K562 treated with DMSO at 1 percent for 4 hours (cell line): ENCODE results near the gene CILP2. TPM values are rescaled to one million over a fixed set of nuclear protein-coding genes. Genes with fewer than 3 reads are reported as not detected.

Experiments used
- total RNA-seq: library from RNA; unstranded; fragments of 300-600 nt; gene quantifications from 2 replicates; pipeline ENCODE4 v1.2.3, GENCODE V29; 2022; ENCODE audit not compliant: insufficient read depth

CILP2 gene
- 1.2 and 2.0 TPM in 2 replicates for total RNA-seq

GRCh38 chr19:19538061-19538784, at the start of gene CILP2:
Gene CILP2 (plus strand): TSS chr19:19538265. CDS start chr19:19538350, 85 bp downstream.

GRCh38 chr19:19514881-19515641, 23.0 kb upstream of the CILP2 start, which contains the start of gene TSSK6:
Gene TSSK6 (minus strand): TSS chr19:19515548. CDS start chr19:19515427, 121 bp downstream.

GRCh38 chr19:19515642-19516519, 22.2 kb upstream of the CILP2 start, which contains the start of gene NDUFA13:
Gene NDUFA13 (plus strand): TSS chr19:19516225. CDS start chr19:19516239, 14 bp downstream.

GRCh38 chr19:19528721-19529490, 9.2 kb upstream of the CILP2 start, which contains the start of gene YJEFN3:
Gene YJEFN3 (plus strand): TSS chr19:19528911. CDS start chr19:19528933, 22 bp downstream.

Other genes with a start within 250 kb of the CILP2 start
- gene SUGP1, start 217.8 kb upstream of the CILP2 start, total RNA-seq: 36.1 and 51.6 TPM in 2 replicates
- gene MAU2, start 217.4 kb upstream of the CILP2 start, total RNA-seq: 30.0 and 33.5 TPM in 2 replicates
- gene GATAD2A, start 132.6 kb upstream of the CILP2 start, total RNA-seq: 53.4 and 59.7 TPM in 2 replicates
- 3.0 and 6.0 TPM in 2 replicates for gene TSSK6, start 22.7 kb upstream of the CILP2 start, total RNA-seq
- gene NDUFA13, start 22.0 kb upstream of the CILP2 start, total RNA-seq: 313 and 415 TPM in 2 replicates
- gene YJEFN3, start 9.4 kb upstream of the CILP2 start, total RNA-seq: 1.7 and 6.6 TPM in 2 replicates
- gene PBX4, start 80.4 kb downstream of the CILP2 start, total RNA-seq: 2.6 and 3.4 TPM in 2 replicates
- 11.9 and 19.4 TPM in 2 replicates for gene LPAR2, start 90.0 kb downstream of the CILP2 start, total RNA-seq
- 13.6 and 13.9 TPM in 2 replicates for gene GMIP, start 105.4 kb downstream of the CILP2 start, total RNA-seq
- gene ATP13A1, start 125.4 kb downstream of the CILP2 start, total RNA-seq: 62.5 and 84.4 TPM in 2 replicates
- 5.7 and 5.8 TPM in 2 replicates for gene ZNF101, start 130.6 kb downstream of the CILP2 start, total RNA-seq
- gene ZNF14, start 194.8 kb downstream of the CILP2 start, total RNA-seq: 2.9 and 4.0 TPM in 2 replicates